HG02852 (cell line): ENCODE measurements around the gene AEBP1.

Experiments used
- ATAC-seq: cut with Tn5 transposase; IDR thresholded peaks from one replicate; pipeline ENCODE4 v1.9.1; 2021; ENCODE audit warnings: mild to moderate bottlenecking, moderate library complexity; ENCODE audit not compliant: unreplicated experiment

AEBP1 gene

DNA sequence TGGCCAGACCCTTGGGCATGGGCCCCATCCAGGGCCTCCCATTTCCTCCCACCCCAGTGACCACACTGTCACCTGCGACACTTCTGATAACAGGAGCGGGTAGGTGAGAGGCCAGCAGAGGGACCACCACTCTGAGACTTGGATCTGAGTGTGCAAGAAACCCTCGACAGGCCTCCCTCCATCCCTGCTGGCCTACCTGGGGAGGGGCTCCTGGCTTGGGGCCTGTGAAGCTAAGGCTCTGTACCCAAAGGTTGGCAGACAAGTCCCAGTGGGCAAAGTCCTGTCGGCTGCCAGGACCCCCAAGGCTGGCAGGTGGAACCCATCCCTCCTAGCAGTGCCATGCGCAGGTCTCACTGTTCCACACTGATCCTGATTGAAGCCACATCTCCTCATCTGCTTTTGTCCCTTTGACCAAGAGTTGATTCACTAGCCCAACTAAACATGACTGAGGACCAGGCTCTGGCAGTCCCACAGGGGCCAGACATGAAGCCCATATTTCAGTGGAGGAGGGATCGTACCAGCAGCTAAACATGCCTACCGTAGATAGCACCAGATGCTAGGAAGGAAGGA, 37.6 kb upstream of the AEBP1 start:
- no peak for ATAC-seq

DNA sequence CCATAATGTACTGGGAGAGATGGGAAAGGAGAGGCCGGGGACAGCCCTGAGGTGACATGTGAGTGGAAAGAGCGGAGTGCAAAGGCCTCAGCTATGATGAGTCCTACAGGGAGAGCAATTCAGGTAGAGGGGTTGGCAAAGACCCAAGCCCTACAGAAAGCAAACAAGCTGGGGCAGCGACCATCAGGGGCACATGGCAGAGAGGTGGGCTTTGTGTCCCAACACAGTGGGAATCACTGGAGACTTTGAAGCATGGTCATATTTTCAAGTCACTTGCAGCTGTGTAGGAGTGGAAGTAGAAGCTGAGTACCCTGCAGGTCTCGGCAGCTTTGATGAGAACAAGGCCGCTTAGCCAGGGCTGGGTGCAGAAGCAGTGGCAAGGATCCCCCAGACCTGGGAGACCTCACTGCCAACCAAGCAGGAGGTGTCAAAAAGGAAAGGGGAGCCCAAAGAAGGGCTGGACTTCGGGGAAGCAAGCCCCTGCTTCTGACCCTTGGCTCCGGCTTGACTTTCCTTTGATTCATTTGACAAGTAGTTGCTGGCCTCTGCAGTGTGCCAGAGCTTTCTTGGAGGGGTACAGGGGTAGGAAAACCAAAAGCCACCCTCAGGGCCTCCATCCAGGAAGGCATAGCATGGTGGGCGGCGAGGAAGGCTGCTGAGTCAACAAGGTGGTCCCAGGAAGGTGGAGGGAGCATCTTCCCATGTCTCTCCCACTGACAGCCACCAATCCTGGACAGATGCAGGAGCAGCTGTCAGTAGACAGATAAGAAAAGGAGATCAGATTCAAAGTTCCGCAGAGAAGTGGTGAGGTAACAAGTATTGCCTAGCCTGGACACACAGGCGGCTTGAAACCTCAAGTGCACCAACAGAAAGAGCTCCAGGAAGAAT, 36.8 kb upstream of the AEBP1 start:
- no peak for ATAC-seq

DNA sequence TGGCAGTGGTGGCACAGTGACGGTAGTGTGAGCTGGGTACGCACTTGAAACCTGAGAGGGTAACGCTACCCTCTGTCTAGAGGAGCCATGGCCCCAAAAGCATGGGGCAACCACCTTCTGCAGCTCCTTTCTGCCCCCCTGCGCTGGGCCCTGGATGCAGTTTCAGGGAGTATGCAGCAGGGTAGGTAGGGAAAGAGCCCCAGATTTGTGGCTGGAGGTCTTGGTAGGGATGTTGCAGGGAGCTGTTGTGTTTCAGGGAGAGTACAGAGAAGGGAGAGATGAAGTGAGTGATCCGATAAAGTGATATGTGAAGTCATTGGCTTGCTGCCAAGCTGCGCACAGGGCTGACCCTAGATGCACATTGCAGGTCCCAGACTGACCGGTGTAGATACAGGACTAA, 36.1 kb upstream of the AEBP1 start:
- ATAC-seq = no peak

DNA sequence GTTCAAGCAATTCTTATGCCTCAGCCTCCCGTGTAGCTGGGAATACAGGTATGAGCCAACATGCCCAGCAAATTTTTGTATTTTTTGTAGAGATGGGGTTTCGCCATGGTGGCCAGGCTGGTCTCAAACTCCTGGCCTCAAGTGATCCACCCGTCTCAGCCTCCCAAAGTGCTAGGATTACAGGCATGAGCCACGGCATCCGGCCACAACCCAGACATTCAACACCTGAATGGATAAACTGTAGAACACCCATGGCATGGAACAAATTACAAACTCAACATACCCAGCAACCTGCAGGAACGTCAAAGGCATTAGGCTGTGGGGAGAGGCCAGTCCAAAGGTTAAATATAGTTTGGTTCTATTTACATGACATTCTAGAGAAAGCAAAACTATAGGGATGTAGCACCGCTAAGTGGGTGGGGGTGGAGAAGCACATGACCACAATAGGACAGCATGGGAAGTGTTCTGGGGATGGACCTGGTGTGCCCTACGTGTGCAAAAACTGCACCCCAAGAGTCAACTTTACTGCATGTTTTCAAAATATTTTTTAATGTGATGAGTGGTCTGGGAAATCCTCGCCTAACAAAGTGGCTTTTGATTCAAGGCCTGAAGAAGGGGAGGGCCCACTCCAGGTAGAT, 32.3 kb upstream of the AEBP1 start:
- ATAC-seq = no peak

DNA sequence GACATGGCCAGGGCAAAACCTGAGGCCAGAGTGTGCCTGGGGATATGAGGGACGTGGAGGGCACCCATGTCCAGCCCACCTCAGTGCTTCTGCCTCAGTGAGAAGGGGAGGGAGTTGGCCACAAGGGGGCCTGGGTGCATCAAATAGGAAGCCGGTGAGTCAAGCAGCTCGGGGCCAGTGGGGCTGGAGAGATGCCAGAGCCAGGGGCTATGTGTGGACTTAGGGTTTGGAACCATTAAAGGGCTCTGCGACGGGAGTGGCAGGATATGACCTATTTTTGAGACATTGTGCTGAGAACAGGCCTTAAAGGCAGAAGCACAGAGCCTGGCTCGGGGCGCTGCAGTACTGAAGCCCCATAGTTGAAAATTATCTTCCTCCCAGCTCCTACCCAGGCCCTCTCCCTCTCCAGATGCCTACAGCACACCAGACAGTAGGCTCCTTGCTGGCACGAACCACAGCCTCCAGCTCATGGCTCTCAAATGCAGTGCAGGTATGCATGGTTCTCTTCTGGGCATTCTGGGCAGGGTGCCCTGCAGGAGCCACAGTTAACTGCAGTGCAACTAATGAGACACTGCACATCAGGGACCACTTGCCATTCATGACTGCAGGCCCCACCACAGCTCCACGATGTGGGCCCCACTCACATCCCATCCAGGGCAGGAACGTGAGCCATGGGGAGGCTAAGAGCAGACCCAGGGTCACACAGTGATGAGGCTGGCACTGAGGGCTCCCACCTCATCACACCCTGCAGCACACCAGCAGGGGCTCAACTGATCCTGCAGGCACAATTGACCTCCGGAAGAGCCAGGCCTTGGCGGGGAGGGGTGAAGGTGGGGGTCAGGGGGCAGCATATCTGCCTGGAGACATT, 31.5 kb upstream of the AEBP1 start:
- no peak for ATAC-seq

DNA sequence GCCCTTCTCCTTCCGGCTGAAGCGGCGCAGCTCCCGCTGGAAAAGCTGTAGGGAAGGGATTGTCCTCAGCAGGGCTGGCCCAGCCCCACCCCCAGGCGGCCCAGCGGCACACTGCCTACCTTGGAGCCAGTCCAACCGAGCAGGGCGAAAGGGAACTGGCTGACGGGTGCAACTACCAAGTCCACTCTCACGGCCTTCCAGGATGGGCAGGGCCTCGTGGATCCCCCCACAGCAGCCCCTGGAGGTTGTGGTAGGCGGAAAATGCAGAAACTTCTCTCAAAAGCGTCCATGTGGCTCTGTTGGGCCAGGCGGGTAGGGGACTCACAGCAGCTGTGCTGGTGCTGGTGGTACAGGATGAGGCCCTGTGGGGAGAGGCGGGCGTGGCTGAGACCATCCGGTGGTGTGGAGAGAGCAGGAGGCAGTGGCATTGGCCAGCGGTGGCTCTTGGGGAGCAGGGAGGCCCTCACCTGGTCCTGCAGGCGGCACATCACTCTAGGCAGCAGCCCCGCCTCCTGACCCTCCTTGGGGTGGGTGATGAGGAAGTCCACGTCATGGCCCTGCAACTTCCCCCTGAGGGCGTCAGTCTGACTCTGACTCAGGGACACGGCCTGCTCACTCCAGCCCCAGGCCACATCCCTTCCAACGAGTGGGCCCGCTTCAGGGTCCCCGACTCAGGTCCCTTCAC, 30.3 kb upstream of the AEBP1 start:
- ATAC-seq = peak; percentile 50

DNA sequence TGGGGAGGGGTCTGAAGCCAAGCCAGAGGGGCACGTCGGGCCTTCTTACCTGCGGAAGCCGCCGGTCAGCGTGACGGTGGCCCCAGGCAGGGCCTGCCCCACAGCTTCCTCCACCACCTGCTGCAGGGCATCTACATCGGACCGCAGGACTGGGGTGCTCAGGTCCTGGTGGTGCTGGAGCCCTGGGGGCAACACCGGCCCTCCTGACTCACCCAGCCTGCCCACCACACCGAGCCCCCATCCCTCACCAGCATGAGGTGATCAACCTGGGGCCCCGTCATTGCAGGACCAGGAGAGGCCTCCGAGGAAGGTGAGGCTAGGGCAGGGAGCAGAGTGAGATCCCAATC, 29.8 kb upstream of the AEBP1 start:
- ATAC-seq = no peak

DNA sequence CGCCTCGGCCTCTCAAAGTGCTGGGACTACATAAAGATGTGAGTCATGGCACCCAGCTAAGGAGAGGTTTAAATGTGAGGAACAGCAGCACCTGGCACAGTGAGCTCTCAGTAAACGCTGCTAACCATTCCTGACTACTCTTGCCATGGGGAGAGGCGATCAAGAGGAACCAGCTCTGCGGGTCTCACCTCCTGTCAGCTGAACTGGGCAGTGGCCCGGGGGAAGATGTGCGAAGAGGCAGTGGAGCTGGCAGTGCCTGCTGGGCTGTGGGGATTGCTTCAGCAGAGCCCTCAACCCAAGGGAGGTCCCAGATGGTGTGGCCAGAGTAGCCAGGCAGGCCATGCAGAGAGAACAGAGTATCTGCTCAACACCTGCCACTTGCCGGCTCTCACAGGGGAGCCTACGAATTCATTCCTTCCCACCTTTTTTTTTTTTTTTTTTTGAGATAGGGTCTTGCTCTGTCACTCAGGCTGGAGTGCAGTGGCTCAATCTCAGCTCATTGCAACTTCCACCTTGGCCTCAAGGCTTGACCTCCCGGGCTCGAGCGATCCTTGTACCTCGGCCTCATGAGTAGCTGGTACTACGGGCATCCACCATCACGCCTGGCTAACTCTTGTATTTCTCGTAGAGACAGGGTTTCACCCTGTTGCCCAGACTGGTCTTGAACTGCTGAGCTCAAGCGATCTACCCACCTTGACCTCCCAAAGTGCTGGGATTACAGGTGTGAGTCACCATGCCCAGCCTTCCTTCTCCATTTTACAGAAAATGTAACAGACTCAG, 28.7 kb upstream of the AEBP1 start:
- no peak for ATAC-seq

DNA sequence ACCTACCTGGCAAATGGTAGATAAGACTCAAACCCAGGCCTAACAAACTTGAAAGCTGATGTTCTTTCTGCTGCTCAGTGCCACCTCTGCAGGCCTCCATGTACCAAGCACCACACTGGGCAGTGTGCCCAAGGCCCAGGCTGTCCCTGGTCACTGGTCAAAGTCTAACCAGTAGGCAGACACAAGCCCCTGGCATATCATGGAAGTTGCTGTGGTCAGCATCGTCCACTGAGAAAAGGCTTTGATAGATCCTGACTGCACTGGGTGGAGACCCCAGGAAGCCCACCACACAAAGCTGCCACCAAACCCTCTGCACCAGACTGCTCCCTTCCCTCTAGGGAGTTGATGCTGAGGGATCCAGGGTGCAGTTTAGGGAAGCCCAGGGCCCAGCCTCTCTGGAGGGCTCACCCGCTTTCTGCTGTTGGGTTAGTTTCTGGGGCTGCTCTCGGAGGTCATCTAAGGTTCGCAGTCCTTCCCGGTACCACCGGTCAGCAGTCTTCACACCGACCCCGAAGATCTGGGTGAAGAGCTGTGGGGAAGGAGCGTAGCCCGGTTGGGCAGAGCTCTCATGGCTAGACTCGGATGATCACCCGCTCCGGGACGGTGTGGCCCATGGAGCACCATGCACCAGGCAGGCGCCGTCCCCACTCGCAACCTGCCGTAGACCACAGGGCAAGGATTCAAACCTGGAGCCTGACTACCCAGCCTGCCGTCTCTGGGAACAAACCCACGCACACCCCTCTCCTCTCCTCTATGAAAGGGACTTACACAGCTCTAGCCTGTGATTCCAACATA, 27.8 kb upstream of the AEBP1 start:
- no peak for ATAC-seq

DNA sequence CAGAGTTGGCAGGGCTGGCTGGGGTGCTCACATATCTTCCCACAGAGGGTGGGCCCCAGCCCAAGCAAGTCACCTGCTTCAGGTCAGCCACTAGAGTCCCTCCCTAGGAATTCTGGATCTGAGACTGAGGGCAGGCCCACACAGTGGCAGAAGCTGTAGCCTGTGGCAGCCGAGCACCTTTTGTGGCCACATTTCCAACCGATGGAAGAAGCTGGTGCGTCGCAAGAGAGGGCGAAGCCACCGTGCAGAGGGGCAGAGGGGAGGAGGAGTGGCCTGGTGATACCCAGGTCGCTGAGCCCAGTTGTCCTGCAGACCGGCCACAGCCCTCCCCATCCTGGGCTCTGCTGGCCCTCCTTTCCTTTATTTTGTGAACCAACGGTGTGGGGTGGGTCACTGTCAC, 27.1 kb upstream of the AEBP1 start:
- ATAC-seq = no peak

DNA sequence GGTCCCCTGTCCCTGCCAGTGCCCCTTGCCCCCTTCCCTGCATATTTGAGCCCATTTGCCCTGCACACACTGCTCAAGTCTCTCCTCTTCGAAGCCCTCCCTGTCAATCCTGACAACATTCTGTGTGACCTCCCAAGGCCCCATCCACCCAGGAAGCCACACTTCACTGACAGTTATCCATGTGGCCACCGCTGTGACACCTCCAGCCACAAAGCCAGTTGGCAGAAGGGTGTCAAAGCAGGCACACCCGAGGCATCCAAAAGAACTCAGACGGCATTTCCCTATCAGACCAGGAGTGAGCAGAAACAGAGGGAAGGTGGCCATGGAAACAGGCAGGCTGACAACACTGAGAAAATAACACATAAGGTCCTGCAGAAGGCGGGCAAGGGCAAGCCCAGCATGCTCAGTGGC, 26.5 kb upstream of the AEBP1 start:
- no peak for ATAC-seq

DNA sequence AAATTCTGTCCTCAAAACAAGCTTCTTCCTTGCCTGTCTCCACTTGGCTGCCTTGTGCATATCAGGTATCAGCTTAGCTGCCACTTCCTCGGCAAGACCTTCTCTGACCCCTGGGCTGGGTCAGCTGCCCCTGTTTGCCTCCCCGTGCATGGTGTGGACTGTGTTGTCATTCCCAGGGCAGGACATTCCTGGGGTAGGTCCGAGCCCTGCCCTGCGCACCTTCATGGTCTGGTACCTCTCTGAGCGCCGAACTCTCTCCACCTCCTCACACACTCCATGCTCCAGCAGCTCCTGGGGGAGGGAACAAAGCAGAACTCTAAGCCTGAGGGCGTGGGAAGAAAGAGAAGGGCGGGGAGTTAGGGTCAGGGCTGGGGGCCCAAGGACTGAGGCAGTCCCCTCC, 25.6 kb upstream of the AEBP1 start:
- no peak for ATAC-seq

DNA sequence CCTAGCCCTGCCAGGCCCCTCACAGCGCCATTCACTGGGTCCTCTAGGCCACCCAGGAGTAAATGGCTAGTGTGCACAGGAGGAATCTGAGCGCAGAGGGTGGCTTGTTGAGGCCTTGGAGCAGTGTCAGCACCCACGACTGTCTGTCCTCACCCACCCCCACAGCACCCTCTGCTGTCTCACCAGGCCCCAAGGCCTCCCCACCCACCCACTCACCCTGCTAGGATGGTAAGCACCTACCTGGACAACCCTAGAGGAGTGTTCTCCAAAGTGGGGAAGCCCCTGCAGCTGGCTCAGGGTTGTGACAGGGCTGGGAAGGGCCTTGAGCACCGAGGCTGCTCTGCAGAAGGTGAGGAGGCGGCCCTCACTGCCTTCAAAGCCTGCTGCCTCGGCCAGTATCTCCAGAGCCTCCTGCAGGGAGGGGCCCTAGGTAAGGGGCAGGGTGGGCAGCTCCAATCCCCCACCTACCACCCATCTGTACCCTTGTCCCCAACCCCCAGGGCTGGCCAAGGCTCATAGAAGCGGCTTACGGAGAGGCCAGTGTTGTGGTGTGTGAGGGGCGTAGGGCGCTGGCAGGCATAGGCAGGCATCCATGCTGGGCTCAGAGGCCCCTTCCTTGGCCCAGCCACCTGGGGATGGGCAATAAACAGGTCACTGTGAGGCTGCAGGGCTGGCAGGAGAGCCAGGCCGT, 24.7 kb upstream of the AEBP1 start:
- no peak for ATAC-seq

DNA sequence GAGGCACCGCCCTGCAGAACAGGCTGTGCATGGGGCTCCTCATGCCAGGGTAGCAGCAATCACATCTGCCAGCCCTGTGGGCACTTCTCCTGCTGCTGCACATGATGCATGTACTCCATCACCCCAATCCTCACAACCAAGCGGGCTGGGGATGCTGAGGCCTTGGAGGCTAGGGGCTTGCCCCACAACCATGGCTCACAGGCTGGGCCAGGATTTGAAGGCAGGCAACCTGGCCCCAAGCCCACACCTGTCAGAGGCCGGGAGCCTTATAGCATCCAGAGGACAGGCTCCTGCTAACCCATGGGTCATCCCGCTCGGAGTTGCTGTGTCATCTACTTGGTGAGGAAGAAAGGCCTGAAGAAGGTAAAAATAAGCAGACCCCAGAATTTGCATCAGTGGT, 24.0 kb upstream of the AEBP1 start:
- ATAC-seq = no peak

DNA sequence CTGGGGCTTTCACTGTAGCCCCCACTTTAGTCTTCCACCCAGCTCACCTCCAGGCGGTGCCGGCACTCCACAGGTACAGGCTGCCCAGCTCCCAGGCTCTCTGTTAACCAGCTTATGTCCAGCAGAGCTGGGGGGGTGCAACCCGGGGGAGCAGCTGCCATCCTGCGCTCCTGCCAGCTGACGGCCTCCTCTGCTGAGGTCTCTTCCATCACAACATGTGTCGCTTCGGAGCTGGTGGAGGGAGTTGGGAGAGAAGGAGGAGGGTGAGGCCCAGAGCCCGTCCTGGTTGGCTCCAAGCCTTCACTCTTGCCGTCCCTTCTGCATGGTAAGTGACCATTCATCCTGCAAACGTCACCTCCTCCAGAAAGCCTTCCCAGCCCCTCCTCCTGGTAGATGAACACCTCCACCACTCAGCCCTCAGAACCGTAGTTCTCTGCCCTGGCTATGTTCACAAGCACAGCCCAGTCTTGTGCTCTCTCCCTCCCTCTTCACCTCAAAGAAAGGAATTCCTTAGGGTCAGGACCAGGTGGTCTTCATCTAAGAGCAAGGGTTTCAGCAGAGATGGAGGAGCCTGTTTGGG, 23.4 kb upstream of the AEBP1 start:
- no peak for ATAC-seq

DNA sequence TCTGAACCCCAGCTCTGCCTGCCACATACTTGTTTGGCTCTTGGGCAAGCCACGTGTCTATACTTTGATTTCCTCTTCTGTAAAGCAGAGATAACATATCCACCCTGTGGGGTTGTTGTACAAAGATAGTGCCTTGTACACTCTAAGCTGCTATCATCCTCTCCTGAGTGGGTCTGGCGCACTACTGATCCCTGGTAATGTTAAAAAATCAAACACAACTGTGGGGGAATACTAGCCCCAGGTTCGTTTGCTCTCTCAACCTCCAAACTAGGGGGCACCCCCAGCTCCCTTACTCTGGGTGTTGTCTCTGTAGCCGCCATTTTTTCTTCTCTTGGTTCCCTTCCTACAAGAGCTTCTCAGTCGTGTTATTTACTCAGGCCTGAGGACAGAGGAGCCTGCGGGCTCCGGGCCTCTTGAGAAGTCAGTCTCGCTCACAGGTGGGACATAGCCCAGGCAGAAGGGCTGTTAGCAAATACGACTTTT, 22.8 kb upstream of the AEBP1 start:
- ATAC-seq = no peak

DNA sequence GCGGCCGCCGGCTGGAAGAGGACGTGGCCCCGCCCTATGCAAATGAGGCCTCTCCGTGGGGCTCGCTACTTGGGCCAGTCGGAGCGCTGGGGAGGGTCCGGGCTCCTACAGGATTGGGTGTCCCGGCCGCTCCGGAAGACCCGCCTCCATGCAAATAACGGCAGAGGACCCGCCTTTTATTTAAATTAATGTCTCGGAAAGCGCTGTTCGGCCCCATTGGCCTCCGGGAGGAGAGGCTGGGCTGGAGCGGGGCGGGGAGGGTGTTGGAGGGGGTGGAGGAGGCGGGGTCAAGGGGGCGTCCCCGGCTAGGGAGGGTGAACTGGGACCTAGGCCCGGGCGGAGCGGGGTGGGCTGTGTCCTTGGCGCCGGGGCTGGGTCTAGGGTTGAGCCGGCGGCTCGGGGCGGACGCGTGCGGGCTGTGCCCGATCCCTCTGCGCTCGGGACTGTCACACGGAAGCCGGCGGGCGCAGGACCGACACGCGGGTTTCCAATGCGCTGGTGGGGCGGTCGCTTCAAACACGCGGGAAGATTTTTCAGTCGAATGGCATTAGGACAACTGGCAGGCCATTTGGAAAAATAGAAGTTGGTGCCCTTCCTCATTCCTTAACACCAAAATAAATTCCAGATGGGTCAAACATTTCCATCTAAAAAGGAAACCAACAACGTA, 21.5 kb upstream of the AEBP1 start:
- ATAC-seq = peak; percentile 88

DNA sequence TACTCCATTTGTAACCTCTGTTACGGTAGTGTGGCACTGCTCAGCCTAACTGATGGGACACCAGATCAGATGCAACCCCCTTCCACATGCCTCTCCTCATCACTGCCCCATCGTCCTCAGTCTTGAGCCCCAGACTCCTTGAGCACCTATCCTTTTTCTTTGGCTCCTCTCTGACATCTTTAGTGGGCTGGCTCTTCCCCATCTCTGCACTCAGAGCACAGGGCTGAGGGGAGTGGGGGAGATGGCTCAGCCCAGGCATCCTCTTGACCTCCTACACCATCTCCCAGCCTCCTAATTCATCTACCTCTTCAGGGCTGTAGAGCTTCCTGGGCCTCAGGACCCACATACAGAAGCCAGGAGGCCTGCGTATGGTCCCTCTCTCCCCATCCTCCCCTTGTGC, 20.3 kb upstream of the AEBP1 start:
- no peak for ATAC-seq
